Stimulated activated CD4-positive, alpha-beta T cell treated with anti-CD3 and anti-CD28 coated beads, Interleukin-12 subunit alpha, Interleukin-12 subunit beta, amount 100 ng/mL, for 24 hours (primary cell): ENCODE measurements around the gene MYLK3.
"Not testable (repeated sequence)": the region's sequence is repeated elsewhere in the genome, so short reads cannot be mapped to it uniquely, and the experiment has no call there.

ENCODE experiments used
- DNase-seq, 2 experiments: peaks; one replicate each; pipeline ENCODE4 v3.0.0-alpha.2; 2020; ENCODE audit warnings: low read depth in 2 of 2

The MYLK3 gene

GRCh38 chr16:46690281-46691178 lies 57.6 kb downstream of the MYLK3 start:
- no peak for DNase-seq

GRCh38 chr16:46689365-46690280 lies 58.5 kb downstream of the MYLK3 start, which contains the start of gene ORC6:
TSS of gene ORC6 (plus strand) at chr16:46689659. CDS start at chr16:46689706, 47 bp downstream.
- DNase-seq, result peak; percentile 92 to 97

- peak; percentile 98 to 100 for DNase-seq
Measured at GRCh38 chr16:46688654-46689364, 59.3 kb downstream of the MYLK3 start, which contains the start of gene VPS35. TSS of gene VPS35 (minus strand) at chr16:46689178. CDS start at chr16:46689133, 45 bp downstream.

GRCh38 chr16:46688101-46688653 lies 60.0 kb downstream of the MYLK3 start:
- no peak for DNase-seq

- no peak for DNase-seq
Measured at GRCh38 chr16:46687486-46687885, 60.7 kb downstream of the MYLK3 start.

GRCh38 chr16:46686815-46687473 lies 61.2 kb downstream of the MYLK3 start:
- DNase-seq, result no peak

- not testable (repeated sequence) for DNase-seq
Measured at GRCh38 chr16:46681867-46682266, 66.3 kb downstream of the MYLK3 start.

GRCh38 chr16:46677943-46678342 lies 70.2 kb downstream of the MYLK3 start:
- DNase-seq, result not testable (repeated sequence)

GRCh38 chr16:46673320-46674013 lies 74.7 kb downstream of the MYLK3 start:
- peak; percentile 10 to 15 for DNase-seq

GRCh38 chr16:46662123-46662522 lies 86.0 kb downstream of the MYLK3 start:
- no peak for DNase-seq

GRCh38 chr16:46658925-46659324 lies 89.2 kb downstream of the MYLK3 start:
- DNase-seq, result peak in 1 of 2 experiments; percentile 19
